HG03521 (cell line): Measurements from ENCODE around the gene RUFY2.
"Not testable (repeated sequence)": the region's sequence is repeated elsewhere in the genome, so short reads cannot be mapped to it uniquely, and the experiment has no call there.

ENCODE experiments used
- ATAC-seq: cut with Tn5 transposase; IDR thresholded peaks from one replicate; pipeline ENCODE4 v1.9.1; 2021; ENCODE audit warnings: mild to moderate bottlenecking, moderate library complexity; ENCODE audit not compliant: unreplicated experiment

The RUFY2 gene

GRCh38 chr10:68329506-68329861, 77.6 kb downstream of the RUFY2 start:
- ATAC-seq = no peak

GRCh38 chr10:68327889-68328786, 78.9 kb downstream of the RUFY2 start:
- ATAC-seq = no peak

- ATAC-seq = not testable (repeated sequence)
These were observed 82.7 kb downstream of the RUFY2 start for GRCh38 chr10:68324396-68324795.

- ATAC-seq = no peak
These were observed 88.6 kb downstream of the RUFY2 start for GRCh38 chr10:68318331-68319059.

- no peak for ATAC-seq
These were observed 91.5 kb downstream of the RUFY2 start for GRCh38 chr10:68315582-68315981.

- not testable (repeated sequence) for ATAC-seq
These were observed 92.1 kb downstream of the RUFY2 start for GRCh38 chr10:68314930-68315329.

GRCh38 chr10:68310531-68310930, 96.5 kb downstream of the RUFY2 start:
- no peak for ATAC-seq

GRCh38 chr10:68305854-68306253, 101.2 kb downstream of the RUFY2 start:
- no peak for ATAC-seq

GRCh38 chr10:68303849-68304412, 103.1 kb downstream of the RUFY2 start:
- ATAC-seq = no peak

GRCh38 chr10:68302871-68303270, 104.2 kb downstream of the RUFY2 start:
- ATAC-seq = no peak

- ATAC-seq = no peak
These were observed 104.6 kb downstream of the RUFY2 start for GRCh38 chr10:68302503-68302823.

GRCh38 chr10:68301790-68302502, 105.1 kb downstream of the RUFY2 start:
- ATAC-seq = no peak

- no peak for ATAC-seq
These were observed 105.8 kb downstream of the RUFY2 start for GRCh38 chr10:68301301-68301700.

GRCh38 chr10:68296843-68297663, 110.0 kb downstream of the RUFY2 start:
- no peak for ATAC-seq
